Ascending aorta (tissue), 2 donors: ENCODE results near the gene NPRL2. TPM values are rescaled to one million over a fixed set of nuclear protein-coding genes. Genes with fewer than 3 reads are reported as not detected.

Experiments
- DNase-seq, 2 donors: peaks; one replicate each; pipeline ENCODE4 v3.0.0-alpha.2; 2019; ENCODE audit warnings: low spot score in 2 of 2
- H3K27ac ChIP-seq, 2 donors: fragments of 200-600 bp; sonication (generic); one replicate each; pipeline ENCODE4 v1.5.1; 2016 to 2017; ENCODE audit warnings: mild to moderate bottlenecking in 1 of 2
- H3K27me3 ChIP-seq: fragments of 200-600 bp; sonication (generic); one replicate; pipeline ENCODE4 v1.5.1; 2017
- H3K36me3 ChIP-seq, 2 donors: fragments of 200-600 bp; sonication (generic); one replicate each; pipeline ENCODE4 v1.5.1; 2016
- H3K4me1 ChIP-seq, 2 donors: fragments of 200-600 bp; sonication (generic); one replicate each; pipeline ENCODE4 v1.5.1; 2016 to 2017; ENCODE audit warnings: mild to moderate bottlenecking in 1 of 2
- H3K4me3 ChIP-seq, 2 donors: fragments of 200-600 bp; sonication (generic); one replicate each; pipeline ENCODE4 v1.5.1; 2016 to 2017; ENCODE audit warnings: mild to moderate bottlenecking in 1 of 2
- H3K9me3 ChIP-seq, 2 donors: fragments of 200-600 bp; sonication (generic); one replicate each; pipeline ENCODE4 v1.5.1; 2016
- CTCF ChIP-seq, 3 experiments: fragments of 200-600 bp in 2 of 3; fragments of 450-650 bp in 1 of 3; sonication (generic) in 2 of 3; IDR thresholded peaks; one replicate each; pipeline ENCODE4 v1.5.1; 2016 to 2019; ENCODE audit warnings: antibody characterized with exemption in 3 of 3, mild to moderate bottlenecking in 1 of 3, moderate library complexity in 1 of 3
- intact Hi-C: fragments of 100-400 bp; cut with DNase I; formaldehyde crosslinking; loops from one replicate; pipeline ENCODE4 v1.15.1; 2023
- total RNA-seq: library from RNA; depleted of rRNA; stranded (reverse); fragments of >200 nt; gene quantifications from one replicate; pipeline ENCODE4 v1.1.0, GENCODE V29; 2016

Gene NPRL2
- total RNA-seq, 1 donor from 2014 or later = 37.8 TPM

GRCh38 chr3:50383750-50384149 is 33.2 kb upstream of the NPRL2 start:
- H3K4me1 ChIP-seq = peaks cover 0 to 3% of the 10 kb centered on the region in 2 donors
- intact Hi-C loops = no loop called here
- DNase-seq = no peak
- no peak for TF ChIP-seq CTCF (IDR thresholded peaks at IDR 0.05)
- H3K4me3 ChIP-seq = no peak overlapping the region
- H3K27ac ChIP-seq = no peak overlapping the region
- H3K27me3 ChIP-seq = no peaks in the 10 kb centered on the region
- H3K9me3 ChIP-seq = no peaks in the 10 kb centered on the region
- H3K36me3 ChIP-seq = no peaks in the 10 kb centered on the region

DNA sequence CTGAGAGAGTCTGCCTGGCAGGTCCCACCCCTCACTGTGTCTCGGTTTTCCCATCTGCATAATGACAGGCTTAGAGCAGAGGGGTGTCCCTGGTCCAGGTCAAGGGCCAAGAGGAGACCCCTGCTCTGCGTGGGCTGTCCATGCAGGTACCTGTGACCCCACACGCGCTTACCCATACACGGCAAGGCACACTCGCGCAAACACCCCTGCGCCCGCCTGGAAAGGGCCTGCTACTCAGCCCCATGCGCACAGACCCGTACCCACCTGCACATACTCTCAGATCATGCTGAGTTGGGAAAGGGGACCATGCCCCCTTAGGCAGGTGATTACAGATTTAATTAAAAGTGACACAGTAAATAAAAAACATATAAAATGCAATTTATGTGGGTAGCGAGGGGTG is 32.1 kb upstream of the NPRL2 start:
- Histone ChIP-seq H3K27me3 (no peaks in the 10 kb centered on the region), H3K36me3 (no peaks in the 10 kb centered on the region), H3K4me3 (no peak overlapping the region), H3K9me3 (no peaks in the 10 kb centered on the region), H3K27ac (peak overlapping the region; percentile 27 to 33), H3K4me1 (peaks cover 0 to 3% of the 10 kb centered on the region in 2 donors)
- DNase-seq = no peak
- intact Hi-C loops = no loop called here
- TF ChIP-seq CTCF (IDR thresholded peaks at IDR 0.05) = no peak

DNA sequence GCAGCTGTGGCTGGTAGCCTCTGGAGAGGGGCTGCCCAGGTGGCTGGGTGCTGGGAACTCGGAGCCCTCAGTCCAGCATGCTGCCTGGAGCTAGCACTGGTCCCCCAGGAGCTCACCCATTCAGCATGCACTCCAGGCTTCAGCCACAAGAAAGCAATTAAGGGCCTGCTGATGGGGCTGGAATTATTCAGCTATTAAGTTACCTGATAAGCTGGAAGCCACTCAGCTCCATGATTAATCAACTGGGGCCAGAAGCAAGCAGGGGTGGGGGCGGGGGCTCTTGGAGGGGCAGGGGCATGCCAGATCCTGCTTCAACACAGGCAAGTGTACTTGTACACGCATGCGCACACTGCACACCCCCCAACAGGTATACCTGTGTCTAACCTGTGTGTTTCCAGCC is 30.8 kb upstream of the NPRL2 start:
- Histone ChIP-seq H3K4me1 (peaks cover 0 to 3% of the 10 kb centered on the region in 2 donors), H3K36me3 (no peaks in the 10 kb centered on the region), H3K27ac (no peak overlapping the region), H3K27me3 (no peaks in the 10 kb centered on the region), H3K4me3 (no peak overlapping the region), H3K9me3 (no peaks in the 10 kb centered on the region)
- intact Hi-C loops = no loop called here
- TF ChIP-seq CTCF (IDR thresholded peaks at IDR 0.05) = no peak
- no peak for DNase-seq

GRCh38 chr3:50380405-50381085 is 30.0 kb upstream of the NPRL2 start:
- Histone ChIP-seq H3K27ac (no peak overlapping the region), H3K9me3 (no peaks in the 10 kb centered on the region), H3K27me3 (no peaks in the 10 kb centered on the region), H3K4me3 (no peak overlapping the region), H3K36me3 (no peaks in the 10 kb centered on the region), H3K4me1 (peaks cover 0 to 3% of the 10 kb centered on the region in 2 donors)
- TF ChIP-seq CTCF (IDR thresholded peaks at IDR 0.05) = no peak
- intact Hi-C loops = no loop called here
- DNase-seq = no peak

DNA sequence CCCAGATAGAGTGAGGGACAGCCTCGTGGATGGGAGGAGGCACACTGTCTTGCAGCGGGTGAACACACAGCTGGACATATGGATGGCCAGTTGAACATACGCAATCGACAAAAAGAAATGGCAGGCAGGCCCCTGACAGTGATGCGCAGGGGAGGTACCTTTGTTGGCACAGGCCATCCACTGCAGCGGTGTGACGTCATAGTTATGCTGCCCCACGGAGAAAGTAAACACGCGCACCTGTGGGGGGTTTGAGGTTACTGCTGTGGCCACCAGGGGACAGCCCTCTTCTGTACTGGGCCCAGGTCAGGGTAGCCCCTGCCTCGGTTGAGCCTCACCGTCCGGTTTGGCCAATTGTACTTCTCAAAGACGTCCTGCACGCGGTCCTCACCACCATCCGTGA is 28.2 kb upstream of the NPRL2 start:
- Histone ChIP-seq H3K36me3 (no peaks in the 10 kb centered on the region), H3K27ac (no peak overlapping the region), H3K4me1 (peaks cover 0 to 3% of the 10 kb centered on the region in 2 donors), H3K27me3 (no peaks in the 10 kb centered on the region), H3K4me3 (no peak overlapping the region), H3K9me3 (no peaks in the 10 kb centered on the region)
- no peak for TF ChIP-seq CTCF (IDR thresholded peaks at IDR 0.05)
- no peak for DNase-seq
- intact Hi-C loops = no loop called here

DNA sequence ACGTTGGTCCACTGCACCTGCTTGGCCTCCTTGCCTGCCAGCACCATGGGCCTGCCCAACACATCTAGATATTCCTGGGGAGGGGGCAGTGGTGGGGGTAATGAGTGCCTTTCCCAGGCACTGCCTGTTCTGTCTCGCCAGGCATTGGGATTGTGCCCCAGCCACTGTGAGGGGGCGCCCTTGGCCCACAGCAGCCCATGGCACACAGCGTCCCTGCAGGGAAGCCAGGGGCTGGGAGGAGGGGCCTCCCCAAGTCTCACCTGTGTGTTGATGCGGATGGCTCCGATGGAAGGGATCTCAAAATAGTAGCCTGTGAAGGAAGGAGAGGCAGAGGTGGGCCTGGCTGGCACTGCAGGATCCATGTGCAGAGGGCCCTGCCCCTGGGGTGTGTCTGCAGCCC is 27.4 kb upstream of the NPRL2 start:
- no peaks in the 10 kb centered on the region for H3K27me3 ChIP-seq
- DNase-seq = no peak
- intact Hi-C loops = no loop called here
- H3K4me3 ChIP-seq = no peak overlapping the region
- no peak overlapping the region for H3K27ac ChIP-seq
- H3K4me1 ChIP-seq = peaks cover 0 to 3% of the 10 kb centered on the region in 2 donors
- no peaks in the 10 kb centered on the region for H3K9me3 ChIP-seq
- TF ChIP-seq CTCF (IDR thresholded peaks at IDR 0.05) = no peak
- no peaks in the 10 kb centered on the region for H3K36me3 ChIP-seq
